ENCODE results near the gene SSBP3. TPM values are rescaled to one million over a fixed set of nuclear protein-coding genes. Genes with fewer than 3 reads are reported as not detected.

The SSBP3 gene
- total and polyA plus RNA-seq, 9 of the 15 experiments (the other 6 are each of a cell fraction or from before 2014, with no cell fraction given): 8.7 to 108 (median 33.8) TPM

- TF ChIP-seq ZNF280B (CRISPR knock-in tag; IDR thresholded peaks at IDR 0.05) (no peak), U2AF2 (optimal IDR thresholded peaks at IDR 0.05; ENCODE audit: low read depth, low read length) (no peak), CHD2 (IDR thresholded peaks at IDR 0.05; ENCODE audit: low read depth, low read length) (no peak), POLR2AphosphoS5 (IDR thresholded peaks at IDR 0.05; ENCODE audit: control insufficient read depth, insufficient read depth, low read depth, low read length) (no peak)
Measured at GRCh38 chr1:54348700-54349021, 57.5 kb downstream of the SSBP3 start (continued).

- H3K9me1 ChIP-seq (ENCODE audit: control insufficient read depth, insufficient read depth, low read length): no peaks in the 10 kb centered on the region
- no peaks in the 10 kb centered on the region for H3K9me3 ChIP-seq (replicated peaks; ENCODE audit: control insufficient read depth, insufficient read depth, low read depth, low read length)
- intact Hi-C loops (cut with micrococcal nuclease): no loop called here
- peaks cover 0 to 5% of the 10 kb centered on the region in 2 experiments; a peak in 3 of 5 replicates for H3K4me1 ChIP-seq (replicated peaks in 1 of 2; ENCODE audit: control insufficient read depth in 2 of 2, insufficient read depth in 2 of 2, low read length in 2 of 2)
- ChIA-PET POLR2A (interaction anchor here (1.2 to 2.0 kb wide), 2 partner anchors 9 to 12 kb away, joined by 4 to 8 read pairs; no protein-coding TSS in a partner anchor), CTCF (ENCODE audit: low intra/inter-chr PET ratio) (no interaction called here)
- WGBS (ENCODE audit: insufficient coverage, low coverage, missing lambda C conversion rate): 81% methylated on average over 12 of the region's 14 CpGs
- no peak for FAIRE-seq
- DNase-seq (ENCODE audit: extremely low read depth in 1 of 4, low spot score in 3 of 4): no peak
- in situ Hi-C loops (cut with MboI): no loop called here
- H3K27ac ChIP-seq (ENCODE audit: extremely low read depth, low read depth, low read length): no peak overlapping the region
- H3K36me3 ChIP-seq (ENCODE audit: control insufficient read depth, insufficient read depth, low read length): peaks cover 26% of the 10 kb centered on the region; the same call in 2 of the 3 replicates
- peaks cover 25% of the 10 kb centered on the region; the same call in 1 of the 2 replicates for H4K20me1 ChIP-seq (replicated peaks; ENCODE audit: control insufficient read depth, insufficient read depth, low read length)
- H3K9ac ChIP-seq (ENCODE audit: insufficient read depth in 1 of 2, low read depth in 2 of 2, low read length in 2 of 2): peak overlapping the region in 1 of 2 experiments; percentile 22; a peak in 1 of 4 replicates
- H3K27me3 ChIP-seq (ENCODE audit: control insufficient read depth in 2 of 2, insufficient read depth in 2 of 2, low read length in 2 of 2): no peaks in the 10 kb centered on the region
- H3K4me3 ChIP-seq: no peak overlapping the region
- H2AFZ ChIP-seq (ENCODE audit: low read depth, low read length): no peak overlapping the region
- H3K79me2 ChIP-seq (ENCODE audit: control insufficient read depth, insufficient read depth, low read length): peaks cover 81% of the 10 kb centered on the region
- no peak for ATAC-seq
- BruUV-seq (replicated peaks): no TSS peak
- no peak overlapping the region for H3K4me2 ChIP-seq (ENCODE audit: insufficient read depth, low read length)
- TF ChIP-seq PHTF2 (CRISPR knock-in tag; IDR thresholded peaks at IDR 0.05) (no peak), RFX7 (CRISPR knock-in tag; IDR thresholded peaks at IDR 0.05) (no peak), XRCC3 (IDR thresholded peaks at IDR 0.05) (no peak), SREBF2 (CRISPR knock-in tag; IDR thresholded peaks at IDR 0.05) (no peak), ZNF512 (tag; IDR thresholded peaks at IDR 0.05) (no peak), GTF3C2 (IDR thresholded peaks at IDR 0.05; ENCODE audit: borderline replicate concordance, extremely low read depth, insufficient read length) (no peak), ZNF589 (CRISPR knock-in tag; IDR thresholded peaks at IDR 0.05; ENCODE audit: low read depth) (no peak), ZNF449 (CRISPR knock-in tag; IDR thresholded peaks at IDR 0.05) (no peak), SUPT5H (IDR thresholded peaks at IDR 0.05) (no peak)
Measured at GRCh38 chr1:54347955-54348699, 58.1 kb downstream of the SSBP3 start.
